Measurements from ENCODE around the gene TPRN. TPM values are rescaled to one million over a fixed set of nuclear protein-coding genes. Genes with fewer than 3 reads are reported as not detected.

Gene TPRN
- total RNA-seq, 1 experiment from 2014 or later: 24.9 TPM

DNA sequence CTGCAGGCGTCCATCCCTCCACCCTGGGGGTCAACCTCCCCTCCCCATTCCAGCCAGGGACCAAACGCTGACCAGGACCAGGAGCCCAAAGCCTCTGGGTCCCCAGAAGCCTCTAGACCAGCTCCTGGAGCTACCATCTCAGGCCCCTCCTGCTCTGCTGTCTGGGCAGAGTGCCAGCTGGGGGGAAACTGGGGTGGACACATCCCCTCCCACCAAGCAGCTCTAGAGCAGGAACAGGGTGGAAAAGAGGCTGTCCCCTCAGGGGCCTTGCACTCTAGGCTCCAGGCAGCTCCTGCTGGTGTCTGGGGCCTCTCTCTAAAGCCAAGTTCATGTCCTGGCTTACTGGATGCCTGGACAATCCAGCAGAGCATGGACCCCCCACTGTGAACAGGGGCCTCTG lies 7.7 kb downstream of the TPRN start:
- Histone ChIP-seq H3K27ac (ENCODE audit: low read depth, low read length) (no peak overlapping the region), H3K27me3 (ENCODE audit: insufficient read depth, low read length) (no peaks in the 10 kb centered on the region), H3K9me3 (ENCODE audit: control insufficient read depth in 1 of 2, insufficient read depth in 1 of 2, low read depth in 1 of 2, low read length in 2 of 2) (no peaks in the 10 kb centered on the region), H3K4me1 (ENCODE audit: control insufficient read depth in 1 of 2, insufficient read depth in 2 of 2, low read length in 2 of 2) (peaks cover 24 to 43% of the 10 kb centered on the region in 2 experiments), H4K20me1 (ENCODE audit: insufficient read depth) (no peaks in the 10 kb centered on the region), H3K36me3 (ENCODE audit: control insufficient read depth in 1 of 2, insufficient read depth in 2 of 2, low read length in 2 of 2) (peaks cover 0 to 6% of the 10 kb centered on the region in 2 experiments; a peak in 1 of 4 replicates), H2AFZ (ENCODE audit: low read depth, low read length, poor library complexity, severe bottlenecking) (no peak overlapping the region), H3K4me2 (ENCODE audit: low read length) (no peak overlapping the region), H3K79me2 (ENCODE audit: insufficient read depth, low read length) (peaks cover 34% of the 10 kb centered on the region), H3K9ac (ENCODE audit: low read length) (no peak overlapping the region), H3K9me2 (ENCODE audit: insufficient read depth) (no peaks in the 10 kb centered on the region), H3K4me3 (replicated peaks in 1 of 2; ENCODE audit: low read depth in 1 of 2, low read length in 2 of 2) (no peak overlapping the region)
- no peak for DNase-seq (ENCODE audit: low read depth, low spot score)
- ChIA-PET CTCF (no interaction called here), RAD21 (ENCODE audit: low non-redundant PET in 1 of 2, low total read pairs in 2 of 2, uncharacterized antibody in 2 of 2, unreplicated experiment in 2 of 2) (no interaction called here), POLR2A (no interaction called here)
- intact Hi-C loops (cut with micrococcal nuclease): no loop called here
- no peak for ATAC-seq
- TF ChIP-seq, protein P1, sequence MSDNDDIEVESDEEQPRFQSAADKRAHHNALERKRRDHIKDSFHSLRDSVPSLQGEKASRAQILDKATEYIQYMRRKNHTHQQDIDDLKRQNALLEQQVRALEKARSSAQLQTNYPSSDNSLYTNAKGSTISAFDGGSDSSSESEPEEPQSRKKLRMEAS (IDR thresholded peaks at IDR 0.05): no peak
- TF ChIP-seq SRF (IDR thresholded peaks at IDR 0.05; ENCODE audit: low read depth): no peak
- TF ChIP-seq ZFX (IDR thresholded peaks at IDR 0.05): no peak
- TF ChIP-seq, protein P2, sequence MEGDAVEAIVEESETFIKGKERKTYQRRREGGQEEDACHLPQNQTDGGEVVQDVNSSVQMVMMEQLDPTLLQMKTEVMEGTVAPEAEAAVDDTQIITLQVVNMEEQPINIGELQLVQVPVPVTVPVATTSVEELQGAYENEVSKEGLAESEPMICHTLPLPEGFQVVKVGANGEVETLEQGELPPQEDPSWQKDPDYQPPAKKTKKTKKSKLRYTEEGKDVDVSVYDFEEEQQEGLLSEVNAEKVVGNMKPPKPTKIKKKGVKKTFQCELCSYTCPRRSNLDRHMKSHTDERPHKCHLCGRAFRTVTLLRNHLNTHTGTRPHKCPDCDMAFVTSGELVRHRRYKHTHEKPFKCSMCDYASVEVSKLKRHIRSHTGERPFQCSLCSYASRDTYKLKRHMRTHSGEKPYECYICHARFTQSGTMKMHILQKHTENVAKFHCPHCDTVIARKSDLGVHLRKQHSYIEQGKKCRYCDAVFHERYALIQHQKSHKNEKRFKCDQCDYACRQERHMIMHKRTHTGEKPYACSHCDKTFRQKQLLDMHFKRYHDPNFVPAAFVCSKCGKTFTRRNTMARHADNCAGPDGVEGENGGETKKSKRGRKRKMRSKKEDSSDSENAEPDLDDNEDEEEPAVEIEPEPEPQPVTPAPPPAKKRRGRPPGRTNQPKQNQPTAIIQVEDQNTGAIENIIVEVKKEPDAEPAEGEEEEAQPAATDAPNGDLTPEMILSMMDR (IDR thresholded peaks at IDR 0.05 in 2 of 3, conservative IDR thresholded peaks at IDR 0.05 in 1 of 3; ENCODE audit: borderline replicate concordance in 1 of 3, insufficient read depth in 1 of 3, low read depth in 2 of 3, low read length in 2 of 3): no peak
- TF ChIP-seq ZNF274 (IDR thresholded peaks at IDR 0.05; ENCODE audit: low read depth, low read length): no peak
- TF ChIP-seq POLR2AphosphoS5 (IDR thresholded peaks at IDR 0.05; ENCODE audit: low read depth, low read length): no peak
- TF ChIP-seq, protein P3, sequence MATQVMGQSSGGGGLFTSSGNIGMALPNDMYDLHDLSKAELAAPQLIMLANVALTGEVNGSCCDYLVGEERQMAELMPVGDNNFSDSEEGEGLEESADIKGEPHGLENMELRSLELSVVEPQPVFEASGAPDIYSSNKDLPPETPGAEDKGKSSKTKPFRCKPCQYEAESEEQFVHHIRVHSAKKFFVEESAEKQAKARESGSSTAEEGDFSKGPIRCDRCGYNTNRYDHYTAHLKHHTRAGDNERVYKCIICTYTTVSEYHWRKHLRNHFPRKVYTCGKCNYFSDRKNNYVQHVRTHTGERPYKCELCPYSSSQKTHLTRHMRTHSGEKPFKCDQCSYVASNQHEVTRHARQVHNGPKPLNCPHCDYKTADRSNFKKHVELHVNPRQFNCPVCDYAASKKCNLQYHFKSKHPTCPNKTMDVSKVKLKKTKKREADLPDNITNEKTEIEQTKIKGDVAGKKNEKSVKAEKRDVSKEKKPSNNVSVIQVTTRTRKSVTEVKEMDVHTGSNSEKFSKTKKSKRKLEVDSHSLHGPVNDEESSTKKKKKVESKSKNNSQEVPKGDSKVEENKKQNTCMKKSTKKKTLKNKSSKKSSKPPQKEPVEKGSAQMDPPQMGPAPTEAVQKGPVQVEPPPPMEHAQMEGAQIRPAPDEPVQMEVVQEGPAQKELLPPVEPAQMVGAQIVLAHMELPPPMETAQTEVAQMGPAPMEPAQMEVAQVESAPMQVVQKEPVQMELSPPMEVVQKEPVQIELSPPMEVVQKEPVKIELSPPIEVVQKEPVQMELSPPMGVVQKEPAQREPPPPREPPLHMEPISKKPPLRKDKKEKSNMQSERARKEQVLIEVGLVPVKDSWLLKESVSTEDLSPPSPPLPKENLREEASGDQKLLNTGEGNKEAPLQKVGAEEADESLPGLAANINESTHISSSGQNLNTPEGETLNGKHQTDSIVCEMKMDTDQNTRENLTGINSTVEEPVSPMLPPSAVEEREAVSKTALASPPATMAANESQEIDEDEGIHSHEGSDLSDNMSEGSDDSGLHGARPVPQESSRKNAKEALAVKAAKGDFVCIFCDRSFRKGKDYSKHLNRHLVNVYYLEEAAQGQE (IDR thresholded peaks at IDR 0.05; ENCODE audit: low read depth): no peak
- TF ChIP-seq SIN3A (IDR thresholded peaks at IDR 0.05; ENCODE audit: low read depth): no peak
- no peak for TF ChIP-seq EZH2 (IDR thresholded peaks at IDR 0.05)
- TF ChIP-seq SP1 (IDR thresholded peaks at IDR 0.05; ENCODE audit: low read depth): no peak
- no peak for TF ChIP-seq RAD21 (IDR thresholded peaks at IDR 0.05; ENCODE audit: low read depth)
- TF ChIP-seq TCF7L2 (IDR thresholded peaks at IDR 0.05; ENCODE audit: borderline replicate concordance, extremely low read depth, insufficient read depth, insufficient read length): no peak
- TF ChIP-seq, protein P4, sequence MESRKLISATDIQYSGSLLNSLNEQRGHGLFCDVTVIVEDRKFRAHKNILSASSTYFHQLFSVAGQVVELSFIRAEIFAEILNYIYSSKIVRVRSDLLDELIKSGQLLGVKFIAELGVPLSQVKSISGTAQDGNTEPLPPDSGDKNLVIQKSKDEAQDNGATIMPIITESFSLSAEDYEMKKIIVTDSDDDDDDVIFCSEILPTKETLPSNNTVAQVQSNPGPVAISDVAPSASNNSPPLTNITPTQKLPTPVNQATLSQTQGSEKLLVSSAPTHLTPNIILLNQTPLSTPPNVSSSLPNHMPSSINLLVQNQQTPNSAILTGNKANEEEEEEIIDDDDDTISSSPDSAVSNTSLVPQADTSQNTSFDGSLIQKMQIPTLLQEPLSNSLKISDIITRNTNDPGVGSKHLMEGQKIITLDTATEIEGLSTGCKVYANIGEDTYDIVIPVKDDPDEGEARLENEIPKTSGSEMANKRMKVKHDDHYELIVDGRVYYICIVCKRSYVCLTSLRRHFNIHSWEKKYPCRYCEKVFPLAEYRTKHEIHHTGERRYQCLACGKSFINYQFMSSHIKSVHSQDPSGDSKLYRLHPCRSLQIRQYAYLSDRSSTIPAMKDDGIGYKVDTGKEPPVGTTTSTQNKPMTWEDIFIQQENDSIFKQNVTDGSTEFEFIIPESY (IDR thresholded peaks at IDR 0.05; ENCODE audit: extremely low read depth, insufficient replicate concordance, low read length): no peak
- no peak for TF ChIP-seq YY1 (IDR thresholded peaks at IDR 0.05; ENCODE audit: extremely low read depth, insufficient replicate concordance, low read depth, low read length)
- no peak for TF ChIP-seq JUND (IDR thresholded peaks at IDR 0.05)
- TF ChIP-seq CBX3 (IDR thresholded peaks at IDR 0.05; ENCODE audit: low read depth): no peak
- no peak for TF ChIP-seq POLR2A (IDR thresholded peaks at IDR 0.05; ENCODE audit: borderline replicate concordance, extremely low read depth, insufficient read depth, insufficient read length)
- TF ChIP-seq, protein P5, sequence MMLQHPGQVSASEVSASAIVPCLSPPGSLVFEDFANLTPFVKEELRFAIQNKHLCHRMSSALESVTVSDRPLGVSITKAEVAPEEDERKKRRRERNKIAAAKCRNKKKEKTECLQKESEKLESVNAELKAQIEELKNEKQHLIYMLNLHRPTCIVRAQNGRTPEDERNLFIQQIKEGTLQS (IDR thresholded peaks at IDR 0.05): no peak
- no TSS peak for BruUV-seq (replicated peaks)
